NOMO-1 treated with dmso at 0.1 percent for 144 hours (cell line): Measurements from ENCODE around the gene JMJD1C.
"Not testable (repeated sequence)": the region's sequence is repeated elsewhere in the genome, so short reads cannot be mapped to it uniquely, and the experiment has no call there.

Experiments
- DNase-seq: peaks from one replicate; lab custom pipeline; 2025; ENCODE audit not compliant: unreplicated experiment; lab: John Stamatoyannopoulos, UW

JMJD1C gene

DNA sequence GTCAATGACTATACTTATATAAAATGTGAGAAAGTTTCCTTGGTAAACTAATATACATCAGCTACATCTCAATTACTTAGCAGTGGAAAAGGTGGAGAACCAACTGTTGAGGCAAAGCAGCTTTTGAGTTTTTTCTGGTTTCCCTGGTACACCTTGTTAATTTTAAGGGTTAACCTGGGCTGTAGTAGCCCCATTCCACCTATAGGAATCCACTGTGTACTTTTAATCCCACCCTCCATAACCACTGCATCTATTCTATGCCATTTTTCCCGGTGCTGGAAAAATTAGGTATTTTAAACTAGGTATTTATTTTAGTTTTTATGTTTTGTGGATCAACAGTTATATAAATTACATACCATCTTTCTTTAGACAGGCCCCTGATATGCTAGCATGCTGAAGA lies 290.2 kb downstream of the JMJD1C start:
- DNase-seq, result no peak

GRCh38 chr10:63173468-63174232 lies 292.1 kb downstream of the JMJD1C start:
- no peak for DNase-seq

DNA sequence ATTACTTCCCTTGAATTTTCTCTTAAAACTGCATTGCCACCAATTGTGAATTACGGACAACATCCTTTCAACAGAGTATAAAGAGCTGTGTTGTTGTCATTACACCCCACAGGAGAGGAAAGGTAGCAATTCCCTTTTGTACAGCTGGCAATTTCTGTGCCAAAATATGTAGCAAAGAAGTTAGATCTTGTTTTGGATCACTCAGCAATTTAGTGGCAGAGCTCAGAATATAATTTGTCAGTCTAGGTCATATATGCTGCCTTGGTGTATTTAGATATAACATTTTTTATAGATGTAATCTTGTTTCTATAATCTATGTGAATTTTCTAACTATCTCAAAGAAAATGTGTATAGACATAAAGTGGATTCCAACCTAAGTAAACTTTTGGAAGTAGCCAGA lies 293.9 kb downstream of the JMJD1C start:
- no peak for DNase-seq

DNA sequence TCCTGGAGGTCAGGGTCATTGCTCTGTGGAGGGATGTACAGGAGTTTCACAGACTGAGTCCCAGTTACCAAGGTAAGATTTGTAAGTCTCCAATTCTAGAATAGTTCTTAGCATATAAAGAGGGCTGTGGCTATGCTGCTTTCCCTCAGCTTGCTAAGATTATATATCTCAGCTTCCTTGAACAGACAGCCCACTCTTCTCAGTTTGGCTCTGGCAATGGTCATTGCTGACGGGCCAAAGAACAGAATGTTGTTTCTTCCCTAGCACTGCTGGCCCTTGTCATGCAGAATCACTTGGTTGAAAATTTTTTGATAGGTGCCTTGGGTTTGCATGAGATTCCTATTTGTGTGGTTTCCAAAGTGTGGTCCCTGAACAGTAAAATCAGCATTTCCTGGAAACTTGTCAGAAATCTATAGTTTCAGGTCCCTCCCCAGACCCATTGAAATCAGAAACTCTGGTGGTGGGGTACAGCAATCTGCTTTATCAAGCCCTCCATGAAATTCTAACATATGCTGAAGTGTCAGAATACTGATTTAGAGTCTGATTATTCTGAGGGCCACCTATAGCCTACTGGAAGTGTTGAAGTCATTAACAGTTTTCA lies 294.4 kb downstream of the JMJD1C start:
- no peak for DNase-seq

DNA sequence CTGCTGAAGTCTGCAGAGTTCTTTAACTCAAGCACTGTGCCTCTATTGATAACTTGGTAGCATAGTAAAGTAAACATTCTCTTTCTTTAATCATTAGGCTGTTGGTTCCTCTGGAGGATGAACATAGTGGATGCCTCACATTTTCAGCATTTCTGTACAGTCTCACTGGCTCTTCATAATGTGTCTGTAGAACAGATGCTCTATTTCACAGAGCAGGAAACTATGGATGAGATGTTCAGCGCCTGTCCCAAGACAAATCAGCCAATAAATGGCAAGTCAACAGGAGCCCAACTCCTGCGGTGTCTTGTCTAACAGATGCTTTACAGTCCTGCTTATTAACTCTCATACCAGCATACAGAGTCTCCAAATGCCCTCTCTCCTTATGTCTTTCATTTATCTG lies 296.2 kb downstream of the JMJD1C start:
- DNase-seq, result no peak

GRCh38 chr10:63168821-63169462 lies 296.8 kb downstream of the JMJD1C start:
- DNase-seq, result no peak

GRCh38 chr10:63166742-63167258 lies 299.0 kb downstream of the JMJD1C start:
- DNase-seq, result peak; percentile 20

GRCh38 chr10:63165249-63165648 lies 300.5 kb downstream of the JMJD1C start:
- no peak for DNase-seq

DNA sequence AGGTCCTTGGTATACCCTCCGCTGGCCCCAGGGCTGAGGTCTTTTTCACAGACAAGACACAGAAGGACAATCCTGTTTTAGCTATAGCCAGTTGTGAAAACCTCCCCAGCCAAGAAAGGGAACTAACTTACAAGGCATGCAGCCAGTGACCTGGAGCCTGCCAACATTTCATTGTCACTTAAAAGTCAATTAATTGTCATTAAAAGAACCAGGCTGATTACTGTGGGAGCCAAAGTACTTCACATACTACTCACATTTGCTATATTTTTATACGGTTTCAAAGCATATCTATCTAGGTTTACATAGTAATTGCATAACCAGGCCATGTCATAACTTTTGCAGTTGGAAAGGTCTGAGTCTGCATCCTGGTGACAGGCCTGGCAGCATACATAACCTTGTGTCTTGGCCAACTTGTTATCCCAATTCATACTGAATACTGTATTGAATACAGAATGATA lies 301.6 kb downstream of the JMJD1C start:
- no peak for DNase-seq

DNA sequence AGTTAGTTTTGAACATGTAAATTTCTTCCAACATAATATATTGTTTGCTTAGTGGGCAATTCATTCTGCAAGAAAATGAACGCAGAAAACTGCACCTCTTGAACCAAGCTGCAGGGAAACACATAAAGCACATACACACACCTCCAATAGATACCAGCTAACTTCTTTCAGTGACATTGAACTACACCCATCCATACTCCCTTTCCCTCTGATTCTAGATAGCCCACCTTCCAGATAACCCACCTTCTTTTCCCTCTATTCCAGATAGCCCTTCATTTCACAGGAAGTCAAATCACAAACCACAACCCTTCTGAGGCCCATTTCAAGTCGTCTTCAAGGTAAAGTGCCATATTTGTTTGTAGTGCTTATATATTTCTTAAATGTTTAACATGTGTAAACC lies 304.2 kb downstream of the JMJD1C start:
- DNase-seq, result no peak

DNA sequence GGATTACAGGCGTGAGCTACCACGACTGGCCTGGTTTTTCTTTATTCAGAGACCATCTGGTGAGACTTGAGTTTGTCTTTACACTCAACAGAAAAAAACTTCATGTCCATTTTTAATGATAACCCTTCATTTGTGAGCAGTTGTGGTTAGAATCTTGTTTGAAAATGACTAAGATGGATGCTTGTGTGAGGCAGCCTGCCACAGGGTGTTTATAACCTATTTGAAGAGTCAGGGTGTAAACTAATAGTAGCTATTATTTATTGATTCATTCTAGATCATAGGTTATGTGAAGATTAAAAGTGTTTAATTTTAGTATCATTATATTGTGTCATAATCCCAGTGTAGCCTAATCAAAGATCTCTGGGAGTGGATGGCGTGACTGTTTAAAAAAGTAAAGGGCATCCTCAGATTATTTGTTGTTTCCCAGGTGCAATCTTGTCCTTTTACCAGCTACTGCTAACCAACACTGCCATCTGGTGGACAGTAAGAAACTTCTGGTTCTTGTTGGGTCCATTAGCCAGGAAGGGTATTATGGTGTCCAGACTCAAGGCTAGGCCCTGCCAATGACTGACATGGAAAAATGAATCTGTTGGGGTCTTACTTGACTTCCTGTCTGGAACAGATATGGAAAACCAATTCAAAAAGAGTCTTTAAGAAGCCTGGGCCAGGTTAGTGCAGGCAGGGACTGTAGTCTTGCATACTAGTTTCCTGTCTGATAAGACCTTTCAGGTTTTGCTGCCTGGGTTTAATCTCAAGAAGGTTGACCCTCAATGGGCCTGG lies 307.7 kb downstream of the JMJD1C start:
- peak; percentile 27 for DNase-seq

DNA sequence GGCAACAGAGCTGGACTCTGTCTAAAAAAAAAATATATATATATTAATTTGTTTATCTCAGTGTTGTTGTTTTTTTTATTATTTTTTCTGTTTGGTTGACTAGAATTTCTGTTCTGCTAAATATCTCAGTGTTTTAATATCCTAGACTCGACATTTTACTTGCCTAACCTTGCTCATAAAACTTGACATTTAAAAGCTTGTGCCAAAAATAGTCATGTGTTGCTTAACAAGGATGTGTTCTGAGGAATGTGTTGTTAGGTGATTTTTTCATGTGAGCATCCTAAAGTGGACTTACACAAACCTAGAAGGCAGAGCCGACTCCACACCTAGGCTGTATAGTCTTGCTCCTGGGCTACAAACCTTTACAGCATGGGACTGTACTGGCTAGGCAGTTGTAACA lies 309.5 kb downstream of the JMJD1C start:
- no peak for DNase-seq

DNA sequence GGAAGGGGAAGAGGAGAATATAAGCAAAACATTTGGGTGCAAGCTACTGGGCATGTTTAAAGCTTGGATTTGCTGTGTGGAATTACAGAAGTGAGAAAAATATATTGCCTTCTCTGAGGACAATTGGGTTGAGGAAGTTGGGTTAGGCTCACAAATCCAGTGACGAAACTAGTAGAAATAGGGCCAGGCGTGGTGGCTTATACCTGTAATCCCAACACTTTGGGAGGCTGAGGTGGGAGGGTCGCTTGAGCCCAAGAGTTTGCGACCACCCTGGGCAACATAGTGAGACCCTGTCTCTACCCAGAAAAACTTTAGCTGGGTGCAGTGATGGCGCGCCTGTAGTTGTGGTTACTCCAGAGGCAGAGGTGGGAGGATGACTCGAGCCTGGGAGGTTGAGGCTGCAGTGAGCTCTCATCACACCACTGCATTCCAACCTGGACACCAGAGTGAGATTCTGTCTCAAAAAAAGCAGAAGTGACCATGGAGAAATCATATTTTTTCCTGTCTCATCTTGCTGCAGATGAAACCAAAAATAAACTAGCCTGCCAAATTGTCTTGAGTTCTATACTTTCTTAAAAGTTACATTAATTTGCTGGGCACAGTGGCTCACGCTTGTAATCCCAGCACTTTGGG lies 310.3 kb downstream of the JMJD1C start:
- DNase-seq, result peak; percentile 18

DNA sequence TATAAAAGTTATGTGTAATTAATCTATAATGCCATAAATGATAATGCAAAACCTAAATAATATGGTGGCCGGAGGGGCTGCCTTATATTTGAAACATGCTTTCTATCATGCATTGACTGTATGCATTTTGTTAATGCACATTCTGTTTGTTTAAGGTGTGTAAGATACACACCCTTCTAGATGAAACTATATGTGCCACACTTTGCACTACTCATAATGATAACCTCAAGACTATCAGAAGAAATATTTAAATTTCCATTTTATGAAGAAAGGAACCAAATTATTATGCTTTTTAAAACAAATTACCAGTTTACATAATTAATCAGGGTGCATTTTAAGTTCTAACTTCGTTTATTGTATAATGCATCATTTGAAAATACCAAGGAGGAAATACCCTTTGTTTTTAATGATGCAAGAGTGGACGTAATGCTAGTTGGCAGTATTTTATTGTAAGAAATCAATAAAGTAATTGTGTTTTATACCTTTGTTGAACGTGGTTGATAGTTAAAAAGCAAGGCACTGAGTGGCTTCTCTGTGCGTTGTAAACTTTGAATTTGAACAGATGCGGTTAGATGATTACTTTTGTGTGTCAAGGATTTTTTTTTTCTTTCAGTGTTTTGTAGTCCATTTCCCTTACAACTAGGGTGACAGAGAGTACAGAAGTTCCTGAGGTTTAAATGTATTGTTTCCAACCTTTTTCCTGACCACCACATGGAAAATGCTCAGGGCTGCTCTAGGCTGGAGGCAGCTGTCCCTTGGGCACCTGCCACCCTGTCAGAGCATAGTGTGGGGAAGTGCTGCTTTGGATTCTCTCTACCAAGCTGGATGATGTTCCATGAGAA lies 311.0 kb downstream of the JMJD1C start:
- DNase-seq, result no peak

DNA sequence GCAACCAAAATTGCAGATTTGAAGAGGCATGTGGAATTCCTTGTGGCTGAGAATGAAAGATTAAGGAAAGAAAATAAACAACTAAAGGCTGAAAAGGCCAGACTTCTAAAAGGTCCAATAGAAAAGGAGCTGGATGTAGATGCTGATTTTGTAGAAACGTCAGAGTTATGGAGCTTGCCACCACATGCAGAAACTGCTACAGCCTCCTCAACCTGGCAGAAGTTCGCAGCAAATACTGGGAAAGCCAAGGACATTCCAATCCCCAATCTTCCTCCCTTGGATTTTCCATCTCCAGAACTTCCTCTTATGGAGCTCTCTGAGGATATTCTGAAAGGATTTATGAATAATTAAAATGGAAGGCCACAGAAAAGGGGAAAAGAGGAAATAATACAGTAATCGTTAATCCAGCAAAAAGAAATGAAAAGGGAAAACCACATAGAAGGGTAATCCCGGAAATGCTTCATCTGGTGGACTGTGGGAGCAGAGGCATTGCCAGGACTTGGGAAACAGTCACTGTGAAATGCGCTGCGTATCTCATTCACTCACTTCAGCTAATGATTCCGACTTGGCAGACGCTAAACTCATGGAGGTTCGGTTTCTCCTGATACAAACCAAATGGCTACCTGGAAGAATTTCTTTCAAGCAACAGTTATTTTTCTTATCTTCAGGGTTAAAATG lies 311.8 kb downstream of the JMJD1C start:
- not testable (repeated sequence) for DNase-seq

GRCh38 chr10:63150745-63151144 lies 315.0 kb downstream of the JMJD1C start:
- no peak for DNase-seq

GRCh38 chr10:63146503-63146902 lies 319.3 kb downstream of the JMJD1C start:
- DNase-seq, result no peak

- no peak for DNase-seq
Observed at GRCh38 chr10:63145782-63146181, 320.0 kb downstream of the JMJD1C start.

DNA sequence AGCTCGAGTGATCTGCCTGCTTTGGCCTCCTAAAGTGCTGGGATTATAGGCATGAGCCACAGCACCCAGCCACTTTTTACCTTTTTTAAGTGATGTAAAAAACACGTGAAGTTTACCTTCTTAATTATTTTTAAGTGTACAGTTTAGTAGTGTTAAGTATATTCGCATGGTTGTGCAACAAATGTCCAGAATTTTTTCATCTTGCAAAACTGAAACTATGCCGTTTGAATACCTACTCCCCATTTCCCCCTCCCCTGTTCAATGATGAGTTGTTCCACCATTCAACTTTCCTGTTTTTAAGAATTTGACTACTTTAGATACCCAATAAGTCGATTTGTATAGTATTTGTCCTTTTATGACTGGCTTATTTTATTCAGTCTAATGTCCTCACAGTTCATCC lies 321.8 kb downstream of the JMJD1C start:
- no peak for DNase-seq
